Adrenal gland (tissue), 5 donors: ENCODE measurements around the gene MYLK4.

Source experiments
- POLR2A ChIP-seq, 2 donors: fragments of 450-650 bp; IDR thresholded peaks; one replicate each; pipeline ENCODE4 v1.6.1; 2017; ENCODE audit warnings: antibody characterized with exemption in 2 of 2, mild to moderate bottlenecking in 2 of 2, moderate library complexity in 1 of 2
- TF ChIP-seq, protein P1 (sequence below), 6 experiments: fragments of 450-650 bp in 4 of 6; fragments of 200-600 bp in 2 of 6; sonication (generic) in 1 of 6; IDR thresholded peaks; 1 replicate in 5 of 6; 2 replicates in 1 of 6; pipeline versions ENCODE4 v1.5.1 to v1.8.0; 2016 to 2021; ENCODE audit warnings: antibody characterized with exemption in 6 of 6, mild to moderate bottlenecking in 2 of 6, moderate library complexity in 1 of 6
- donor health status: DM: no; HTN: no; CAD: no.

DNA sequence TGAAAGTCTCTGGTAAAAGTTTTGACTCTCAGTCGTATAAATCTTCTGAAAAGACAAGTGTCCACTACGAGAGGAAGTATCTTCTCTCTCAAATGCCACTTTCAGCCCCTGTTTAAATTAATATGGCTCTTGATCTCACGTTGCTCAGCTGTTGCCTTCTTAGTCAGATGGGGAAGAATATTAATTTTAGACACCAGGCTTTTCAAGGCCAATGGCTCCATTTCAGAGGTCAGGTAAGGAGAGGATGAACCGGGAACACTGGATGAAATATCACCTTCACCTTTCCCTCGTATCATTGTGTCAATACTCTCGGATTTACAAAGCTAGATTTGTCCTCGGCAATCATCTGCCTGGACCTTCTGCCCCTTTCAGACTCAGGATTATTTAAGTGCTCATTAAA lies at the start of gene MYLK4:
- no peak for TF ChIP-seq POLR2A (IDR thresholded peaks at IDR 0.05)
- TF ChIP-seq, protein P1, sequence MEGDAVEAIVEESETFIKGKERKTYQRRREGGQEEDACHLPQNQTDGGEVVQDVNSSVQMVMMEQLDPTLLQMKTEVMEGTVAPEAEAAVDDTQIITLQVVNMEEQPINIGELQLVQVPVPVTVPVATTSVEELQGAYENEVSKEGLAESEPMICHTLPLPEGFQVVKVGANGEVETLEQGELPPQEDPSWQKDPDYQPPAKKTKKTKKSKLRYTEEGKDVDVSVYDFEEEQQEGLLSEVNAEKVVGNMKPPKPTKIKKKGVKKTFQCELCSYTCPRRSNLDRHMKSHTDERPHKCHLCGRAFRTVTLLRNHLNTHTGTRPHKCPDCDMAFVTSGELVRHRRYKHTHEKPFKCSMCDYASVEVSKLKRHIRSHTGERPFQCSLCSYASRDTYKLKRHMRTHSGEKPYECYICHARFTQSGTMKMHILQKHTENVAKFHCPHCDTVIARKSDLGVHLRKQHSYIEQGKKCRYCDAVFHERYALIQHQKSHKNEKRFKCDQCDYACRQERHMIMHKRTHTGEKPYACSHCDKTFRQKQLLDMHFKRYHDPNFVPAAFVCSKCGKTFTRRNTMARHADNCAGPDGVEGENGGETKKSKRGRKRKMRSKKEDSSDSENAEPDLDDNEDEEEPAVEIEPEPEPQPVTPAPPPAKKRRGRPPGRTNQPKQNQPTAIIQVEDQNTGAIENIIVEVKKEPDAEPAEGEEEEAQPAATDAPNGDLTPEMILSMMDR (IDR thresholded peaks at IDR 0.05): no peak
